Transverse colon (tissue), 3 donors: ENCODE results near the gene FOCAD.
"Not testable (repeated sequence)": the region's sequence is repeated elsewhere in the genome, so short reads cannot be mapped to it uniquely, and the experiment has no call there.

ENCODE experiments used
- CTCF ChIP-seq, 5 experiments: fragments of 200-600 bp in 3 of 5; fragments of 450-650 bp in 2 of 5; sonication (generic) in 3 of 5; IDR thresholded peaks; 1 replicate in 2 of 5; 2 replicates in 3 of 5; pipeline ENCODE4 v1.5.1; 2016 to 2017; ENCODE audit warnings: antibody characterized with exemption in 5 of 5, inconsistent platforms in 3 of 5, mild to moderate bottlenecking in 2 of 5, moderate library complexity in 1 of 5
- EP300 ChIP-seq: sonication (generic); formaldehyde crosslinking; IDR thresholded peaks from one replicate; pipeline ENCODE4 v1.6.1; 2017; ENCODE audit warnings: antibody characterized with exemption, low read depth
- POLR2A ChIP-seq: fragments of 450-650 bp; IDR thresholded peaks from one replicate; pipeline ENCODE4 v1.6.1; 2016; ENCODE audit warnings: antibody characterized with exemption, mild to moderate bottlenecking, moderate library complexity

DNA sequence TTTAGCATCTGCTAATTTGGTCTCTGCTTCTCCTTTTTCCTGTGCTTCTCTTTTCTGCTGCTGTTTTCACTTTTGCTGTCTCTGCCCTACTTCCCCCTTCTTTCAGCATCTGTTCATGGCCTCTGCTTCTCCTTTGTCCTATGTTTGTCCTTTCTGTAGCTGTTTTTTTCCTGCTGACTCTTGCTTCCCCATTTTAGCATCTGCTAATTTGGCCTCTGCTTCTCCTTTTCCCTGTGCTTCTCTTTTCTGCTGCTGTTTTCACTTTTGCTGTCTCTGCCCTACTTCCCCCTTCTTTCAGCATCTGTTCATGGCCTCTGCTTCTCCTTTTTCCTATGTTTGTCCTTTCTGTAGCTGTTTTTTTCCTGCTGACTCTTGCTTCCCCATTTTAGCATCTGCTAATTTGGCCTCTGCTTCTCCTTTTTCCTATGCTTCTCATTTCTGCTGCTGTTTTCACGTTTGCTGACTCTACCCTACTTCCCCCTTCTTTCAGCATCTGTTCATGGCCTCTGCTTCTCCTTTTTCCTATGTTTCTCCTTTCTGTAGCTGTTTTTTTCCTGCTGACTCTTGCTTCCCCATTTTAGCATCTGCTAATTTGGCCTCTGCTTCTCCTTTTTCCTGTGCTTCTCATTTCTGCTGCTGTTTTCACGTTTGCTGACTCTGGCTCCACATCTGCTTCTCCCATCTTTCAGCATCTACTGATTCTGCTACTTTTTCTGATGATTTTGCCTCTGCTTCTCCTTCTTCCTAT, 290.3 kb downstream of the FOCAD start:
- not testable (repeated sequence) for TF ChIP-seq CTCF (IDR thresholded peaks at IDR 0.05); EP300; POLR2A
